ENCODE results near the gene PPP2R3A.
"Not testable (repeated sequence)": the region's sequence is repeated elsewhere in the genome, so short reads cannot be mapped to it uniquely, and the experiment has no call there.

Gene PPP2R3A

GRCh38 chr3:136122006-136122405, 156.5 kb downstream of the PPP2R3A start:
- Mint-ChIP-seq H3K27ac (no peak overlapping the region), H3K9me3 (peaks cover 58% of the 10 kb centered on the region), H3K4me3 (no peak overlapping the region), H3K36me3 (ENCODE audit: low read depth) (peaks cover 88% of the 10 kb centered on the region), H3K27me3 (ENCODE audit: low read depth, poor library complexity) (no peaks in the 10 kb centered on the region), H3K4me1 (no peaks in the 10 kb centered on the region)
- no peak for DNase-seq
- no peak for TF ChIP-seq CTCF (IDR thresholded peaks at IDR 0.05)

- Mint-ChIP-seq H3K9me3 (peaks cover 44% of the 10 kb centered on the region), H3K4me1 (peaks cover 12% of the 10 kb centered on the region), H3K36me3 (ENCODE audit: low read depth) (peaks cover 46% of the 10 kb centered on the region)
- not testable (repeated sequence) for H3K27me3 Mint-ChIP-seq (ENCODE audit: low read depth, poor library complexity); H3K27ac Mint-ChIP-seq; DNase-seq; H3K4me3 Mint-ChIP-seq
These were observed 166.1 kb downstream of the PPP2R3A start for GRCh38 chr3:136131647-136132046.

- no peak for TF ChIP-seq CTCF (IDR thresholded peaks at IDR 0.05)
- no peak for DNase-seq
- H3K27ac Mint-ChIP-seq, result no peak overlapping the region
- H3K4me3 Mint-ChIP-seq, result no peak overlapping the region
- peaks cover 30% of the 10 kb centered on the region for H3K36me3 Mint-ChIP-seq (ENCODE audit: low read depth)
- H3K9me3 Mint-ChIP-seq, result peaks cover 19% of the 10 kb centered on the region
- peaks cover 15% of the 10 kb centered on the region for H3K4me1 Mint-ChIP-seq
- no peaks in the 10 kb centered on the region for H3K27me3 Mint-ChIP-seq (ENCODE audit: low read depth, poor library complexity)
These were observed 168.6 kb downstream of the PPP2R3A start for GRCh38 chr3:136134091-136134490.

GRCh38 chr3:136135039-136135802, 169.7 kb downstream of the PPP2R3A start:
- Mint-ChIP-seq H3K27me3 (ENCODE audit: low read depth, poor library complexity) (no peaks in the 10 kb centered on the region), H3K4me3 (no peak overlapping the region), H3K9me3 (peaks cover 8% of the 10 kb centered on the region), H3K27ac (peak overlapping the region; percentile 87), H3K36me3 (ENCODE audit: low read depth) (peaks cover 19% of the 10 kb centered on the region), H3K4me1 (peaks cover 15% of the 10 kb centered on the region)
- no peak for DNase-seq
- TF ChIP-seq CTCF (IDR thresholded peaks at IDR 0.05), result no peak

GRCh38 chr3:136136454-136136853, 170.9 kb downstream of the PPP2R3A start:
- H3K4me1 Mint-ChIP-seq, result peaks cover 15% of the 10 kb centered on the region
- H3K27ac Mint-ChIP-seq, result peak overlapping the region; percentile 24
- no peak overlapping the region for H3K4me3 Mint-ChIP-seq
- peaks cover 9% of the 10 kb centered on the region for H3K36me3 Mint-ChIP-seq (ENCODE audit: low read depth)
- no peak for TF ChIP-seq CTCF (IDR thresholded peaks at IDR 0.05)
- no peaks in the 10 kb centered on the region for H3K27me3 Mint-ChIP-seq (ENCODE audit: low read depth, poor library complexity)
- DNase-seq, result no peak
- H3K9me3 Mint-ChIP-seq, result no peaks in the 10 kb centered on the region

- no peak overlapping the region for H3K4me3 Mint-ChIP-seq
- DNase-seq, result no peak
- H3K27me3 Mint-ChIP-seq (ENCODE audit: low read depth, poor library complexity), result peaks cover 4% of the 10 kb centered on the region
- no peaks in the 10 kb centered on the region for H3K9me3 Mint-ChIP-seq
- H3K36me3 Mint-ChIP-seq (ENCODE audit: low read depth), result peaks cover 31% of the 10 kb centered on the region
- H3K27ac Mint-ChIP-seq, result peak overlapping the region; percentile 4
- no peak for TF ChIP-seq CTCF (IDR thresholded peaks at IDR 0.05)
- H3K4me1 Mint-ChIP-seq, result peaks cover 6% of the 10 kb centered on the region
These were observed 175.8 kb downstream of the PPP2R3A start for GRCh38 chr3:136141291-136141785.
